CD4-positive, alpha-beta T cell treated with Interferon gamma for 1 hour (primary cell): ENCODE data around the gene PITRM1.
"Not testable (repeated sequence)": the region's sequence is repeated elsewhere in the genome, so short reads cannot be mapped to it uniquely, and the experiment has no call there.

ENCODE experiments used
- DNase-seq: peaks from one replicate; pipeline ENCODE4 v3.0.0-alpha.2; 2020

PITRM1 gene

GRCh38 chr10:3198900-3199299 is 26.3 kb upstream of the PITRM1 start:
- DNase-seq: no peak

GRCh38 chr10:3197348-3198003 is 24.9 kb upstream of the PITRM1 start:
- peak; percentile 35 for DNase-seq

- DNase-seq: no peak
Measured at GRCh38 chr10:3196958-3197347, 24.4 kb upstream of the PITRM1 start.

GRCh38 chr10:3196482-3196881 is 23.9 kb upstream of the PITRM1 start:
- no peak for DNase-seq

- no peak for DNase-seq
Measured at GRCh38 chr10:3195726-3196125, 23.1 kb upstream of the PITRM1 start.

- no peak for DNase-seq
Measured at GRCh38 chr10:3195286-3195685, 22.7 kb upstream of the PITRM1 start.

GRCh38 chr10:3194871-3195270 is 22.3 kb upstream of the PITRM1 start:
- DNase-seq: no peak

- DNase-seq: no peak
Measured at GRCh38 chr10:3193751-3194150, 21.2 kb upstream of the PITRM1 start.

- DNase-seq: no peak
Measured at GRCh38 chr10:3192856-3193635, 20.5 kb upstream of the PITRM1 start.

- DNase-seq: no peak
Measured at GRCh38 chr10:3190817-3191216, 18.2 kb upstream of the PITRM1 start.

- DNase-seq: not testable (repeated sequence)
Measured at GRCh38 chr10:3187229-3187628, 14.6 kb upstream of the PITRM1 start.

GRCh38 chr10:3186368-3186767 is 13.8 kb upstream of the PITRM1 start:
- DNase-seq: peak; percentile 17

GRCh38 chr10:3185386-3185785 is 12.8 kb upstream of the PITRM1 start:
- no peak for DNase-seq

- DNase-seq: no peak
Measured at GRCh38 chr10:3180355-3181025, 7.9 kb upstream of the PITRM1 start.

- no peak for DNase-seq
Measured at GRCh38 chr10:3179174-3179573, 6.6 kb upstream of the PITRM1 start.

GRCh38 chr10:3178042-3178441 is 5.5 kb upstream of the PITRM1 start:
- DNase-seq: no peak

- no peak for DNase-seq
Measured at GRCh38 chr10:3173171-3173878, 743 bp upstream of the PITRM1 start.

GRCh38 chr10:3172081-3172445 is 519 bp downstream of the PITRM1 start:
- no peak for DNase-seq

- not testable (repeated sequence) for DNase-seq
Measured at GRCh38 chr10:3171488-3171887, 1.1 kb downstream of the PITRM1 start.

- no peak for DNase-seq
Measured at GRCh38 chr10:3169673-3170072, 2.9 kb downstream of the PITRM1 start.

- DNase-seq: no peak
Measured at GRCh38 chr10:3169271-3169670, 3.3 kb downstream of the PITRM1 start.

- no peak for DNase-seq
Measured at GRCh38 chr10:3167611-3168330, 4.8 kb downstream of the PITRM1 start.
